Measurements from ENCODE around the gene PITX1.

The PITX1 gene

GRCh38 chr5:135009736-135010501, 24.1 kb downstream of the PITX1 start:
- no peak for DNase-seq
- H3K18ac ChIP-seq (ENCODE audit: low read depth in 1 of 2, low read length in 2 of 2): no peak overlapping the region
- no peak overlapping the region for H2BK5ac ChIP-seq (ENCODE audit: low read depth, low read length, poor library complexity, severe bottlenecking)
- H3K4me1 ChIP-seq (ENCODE audit: control insufficient read depth, insufficient read depth, low read depth, low read length): no peaks in the 10 kb centered on the region
- no peak overlapping the region for H3K4ac ChIP-seq (ENCODE audit: low read depth in 1 of 2, low read length in 2 of 2)
- no peak overlapping the region for H3K4me2 ChIP-seq (ENCODE audit: low read length, poor library complexity, severe bottlenecking)
- H2BK120ac ChIP-seq (ENCODE audit: low read depth, low read length): no peak overlapping the region
- H3K36me3 ChIP-seq (ENCODE audit: control insufficient read depth in 1 of 2, insufficient read depth in 2 of 2, low read depth in 1 of 2, low read length in 2 of 2): no peaks in the 10 kb centered on the region
- H2BK15ac ChIP-seq (ENCODE audit: low read depth, poor library complexity, severe bottlenecking): no peak overlapping the region
- WGBS: 91% methylated on average over 10 of the region's 11 CpGs
- no peak overlapping the region for H3K14ac ChIP-seq (ENCODE audit: low read length in 2 of 2)
- no peak overlapping the region for H3K27ac ChIP-seq (ENCODE audit: low read length, poor library complexity, severe bottlenecking)
- peak overlapping the region in 1 of 2 experiments; percentile 18 for H3K23ac ChIP-seq (ENCODE audit: low read length in 2 of 2)
- peaks cover 1 to 18% of the 10 kb centered on the region in 2 experiments for H3K27me3 ChIP-seq (ENCODE audit: control insufficient read depth in 1 of 2, insufficient read depth in 1 of 2, low read length in 2 of 2)
- no peaks in the 10 kb centered on the region for H3K9me3 ChIP-seq (ENCODE audit: control insufficient read depth, low read length)
- no peak overlapping the region for H2AK5ac ChIP-seq (ENCODE audit: low read length, severe bottlenecking)
- no peak overlapping the region for H2BK12ac ChIP-seq (ENCODE audit: low read length in 2 of 2)
- H2AFZ ChIP-seq (ENCODE audit: low read depth, low read length): no peak overlapping the region
- no peak overlapping the region for H4K91ac ChIP-seq (ENCODE audit: low read length)
- no peak overlapping the region for H4K8ac ChIP-seq (ENCODE audit: low read length)
- no peaks in the 10 kb centered on the region for H3K79me1 ChIP-seq (replicated peaks; ENCODE audit: low read length, poor library complexity, severe bottlenecking)
- no peak overlapping the region for H3K4me3 ChIP-seq (ENCODE audit: insufficient read depth in 1 of 2, low read depth in 1 of 2, low read length in 2 of 2)
- H3K9ac ChIP-seq (ENCODE audit: low read length): no peak overlapping the region

- Histone ChIP-seq H2AFZ (ENCODE audit: low read depth, low read length) (no peak overlapping the region), H3K4me3 (ENCODE audit: insufficient read depth in 1 of 2, low read depth in 1 of 2, low read length in 2 of 2) (no peak overlapping the region), H3K18ac (ENCODE audit: low read depth in 1 of 2, low read length in 2 of 2) (no peak overlapping the region), H3K27me3 (ENCODE audit: control insufficient read depth in 1 of 2, insufficient read depth in 1 of 2, low read length in 2 of 2) (peaks cover 8 to 16% of the 10 kb centered on the region in 2 experiments), H4K8ac (ENCODE audit: low read length) (no peak overlapping the region), H3K27ac (ENCODE audit: low read length, poor library complexity, severe bottlenecking) (no peak overlapping the region), H3K4ac (ENCODE audit: low read depth in 1 of 2, low read length in 2 of 2) (no peak overlapping the region), H3K23ac (ENCODE audit: low read length in 2 of 2) (peak overlapping the region in 1 of 2 experiments; percentile 14), H3K14ac (ENCODE audit: low read length in 2 of 2) (no peak overlapping the region), H3K36me3 (ENCODE audit: control insufficient read depth in 1 of 2, insufficient read depth in 2 of 2, low read depth in 1 of 2, low read length in 2 of 2) (no peaks in the 10 kb centered on the region), H4K91ac (ENCODE audit: low read length) (no peak overlapping the region), H3K9me3 (ENCODE audit: control insufficient read depth, low read length) (no peaks in the 10 kb centered on the region), H3K9ac (ENCODE audit: low read length) (no peak overlapping the region), H2BK12ac (ENCODE audit: low read length in 2 of 2) (no peak overlapping the region), H3K4me1 (ENCODE audit: control insufficient read depth, insufficient read depth, low read depth, low read length) (no peaks in the 10 kb centered on the region), H3K79me1 (replicated peaks; ENCODE audit: low read length, poor library complexity, severe bottlenecking) (no peaks in the 10 kb centered on the region), H3K4me2 (ENCODE audit: low read length, poor library complexity, severe bottlenecking) (no peak overlapping the region), H2AK5ac (ENCODE audit: low read length, severe bottlenecking) (no peak overlapping the region), H2BK5ac (ENCODE audit: low read depth, low read length, poor library complexity, severe bottlenecking) (no peak overlapping the region), H2BK15ac (ENCODE audit: low read depth, poor library complexity, severe bottlenecking) (no peak overlapping the region), H2BK120ac (ENCODE audit: low read depth, low read length) (no peak overlapping the region)
- no peak for DNase-seq
- WGBS: 92% methylated on average over 12 of the region's 13 CpGs
Observed at GRCh38 chr5:135008981-135009735, 24.9 kb downstream of the PITX1 start.

GRCh38 chr5:135008556-135008955, 25.5 kb downstream of the PITX1 start:
- DNase-seq: no peak
- Histone ChIP-seq H3K23ac (ENCODE audit: low read length in 2 of 2) (no peak overlapping the region), H2BK12ac (ENCODE audit: low read length in 2 of 2) (no peak overlapping the region), H3K4me1 (ENCODE audit: control insufficient read depth, insufficient read depth, low read depth, low read length) (no peaks in the 10 kb centered on the region), H3K4me3 (ENCODE audit: insufficient read depth in 1 of 2, low read depth in 1 of 2, low read length in 2 of 2) (no peak overlapping the region), H4K8ac (ENCODE audit: low read length) (no peak overlapping the region), H4K91ac (ENCODE audit: low read length) (no peak overlapping the region), H2BK5ac (ENCODE audit: low read depth, low read length, poor library complexity, severe bottlenecking) (no peak overlapping the region), H2AK5ac (ENCODE audit: low read length, severe bottlenecking) (no peak overlapping the region), H3K9ac (ENCODE audit: low read length) (no peak overlapping the region), H3K27ac (ENCODE audit: low read length, poor library complexity, severe bottlenecking) (no peak overlapping the region), H3K4me2 (ENCODE audit: low read length, poor library complexity, severe bottlenecking) (no peak overlapping the region), H3K4ac (ENCODE audit: low read depth in 1 of 2, low read length in 2 of 2) (no peak overlapping the region), H3K18ac (ENCODE audit: low read depth in 1 of 2, low read length in 2 of 2) (no peak overlapping the region), H3K14ac (ENCODE audit: low read length in 2 of 2) (no peak overlapping the region), H3K36me3 (ENCODE audit: control insufficient read depth in 1 of 2, insufficient read depth in 2 of 2, low read depth in 1 of 2, low read length in 2 of 2) (no peaks in the 10 kb centered on the region), H2AFZ (ENCODE audit: low read depth, low read length) (no peak overlapping the region), H3K9me3 (ENCODE audit: control insufficient read depth, low read length) (no peaks in the 10 kb centered on the region), H3K27me3 (ENCODE audit: control insufficient read depth in 1 of 2, insufficient read depth in 1 of 2, low read length in 2 of 2) (peaks cover 8 to 15% of the 10 kb centered on the region in 2 experiments), H3K79me1 (replicated peaks; ENCODE audit: low read length, poor library complexity, severe bottlenecking) (no peaks in the 10 kb centered on the region), H2BK120ac (ENCODE audit: low read depth, low read length) (no peak overlapping the region), H2BK15ac (ENCODE audit: low read depth, poor library complexity, severe bottlenecking) (no peak overlapping the region)
- WGBS: 91% methylated on average over 8 of the region's 8 CpGs

DNA sequence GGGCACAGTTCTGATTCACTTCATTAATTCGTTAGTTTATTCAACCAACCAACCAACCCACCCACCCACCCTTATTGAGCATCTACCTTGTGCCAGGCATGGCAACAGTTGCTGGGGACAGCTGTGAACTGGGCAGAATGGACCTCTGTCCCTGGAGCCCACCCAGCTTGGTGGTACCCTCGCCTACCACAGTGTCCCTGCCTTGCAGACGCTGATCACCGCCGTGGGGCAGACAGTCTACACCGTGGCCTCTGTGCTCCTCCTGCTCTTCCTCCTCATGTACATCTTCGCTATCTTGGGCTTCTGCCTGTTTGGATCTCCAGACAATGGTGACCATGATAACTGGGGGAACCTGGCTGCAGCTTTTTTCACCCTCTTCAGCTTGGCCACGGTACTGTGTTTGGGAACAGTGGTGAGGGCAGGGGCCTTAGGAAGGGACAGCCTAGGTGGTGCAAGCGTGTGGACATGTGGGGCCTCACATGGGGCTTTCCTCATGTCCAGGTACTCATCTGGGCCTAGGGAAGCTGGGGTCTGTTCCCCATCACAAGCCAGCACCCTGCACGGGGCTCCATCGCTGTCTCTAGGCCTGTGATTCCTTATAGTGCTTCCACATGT, 26.2 kb downstream of the PITX1 start:
- H3K9me3 ChIP-seq (ENCODE audit: control insufficient read depth, low read length): no peaks in the 10 kb centered on the region
- no peak for DNase-seq
- no peaks in the 10 kb centered on the region for H3K4me1 ChIP-seq (ENCODE audit: control insufficient read depth, insufficient read depth, low read depth, low read length)
- H3K79me1 ChIP-seq (replicated peaks; ENCODE audit: low read length, poor library complexity, severe bottlenecking): no peaks in the 10 kb centered on the region
- no peak overlapping the region for H3K4me2 ChIP-seq (ENCODE audit: low read length, poor library complexity, severe bottlenecking)
- H3K18ac ChIP-seq (ENCODE audit: low read depth in 1 of 2, low read length in 2 of 2): no peak overlapping the region
- H3K4ac ChIP-seq (ENCODE audit: low read depth in 1 of 2, low read length in 2 of 2): no peak overlapping the region
- H2BK15ac ChIP-seq (ENCODE audit: low read depth, poor library complexity, severe bottlenecking): no peak overlapping the region
- no peak overlapping the region for H3K9ac ChIP-seq (ENCODE audit: low read length)
- H3K23ac ChIP-seq (ENCODE audit: low read length in 2 of 2): peak overlapping the region in 1 of 2 experiments; percentile 37
- H2BK12ac ChIP-seq (ENCODE audit: low read length in 2 of 2): no peak overlapping the region
- H3K27me3 ChIP-seq (ENCODE audit: control insufficient read depth in 1 of 2, insufficient read depth in 1 of 2, low read length in 2 of 2): peaks cover 8% of the 10 kb centered on the region in 2 experiments
- H4K8ac ChIP-seq (ENCODE audit: low read length): no peak overlapping the region
- H2BK120ac ChIP-seq (ENCODE audit: low read depth, low read length): no peak overlapping the region
- no peak overlapping the region for H3K27ac ChIP-seq (ENCODE audit: low read length, poor library complexity, severe bottlenecking)
- H3K36me3 ChIP-seq (ENCODE audit: control insufficient read depth in 1 of 2, insufficient read depth in 2 of 2, low read depth in 1 of 2, low read length in 2 of 2): no peaks in the 10 kb centered on the region
- H2AK5ac ChIP-seq (ENCODE audit: low read length, severe bottlenecking): no peak overlapping the region
- H3K14ac ChIP-seq (ENCODE audit: low read length in 2 of 2): no peak overlapping the region
- WGBS: 73% methylated on average over 11 of the region's 11 CpGs
- H2AFZ ChIP-seq (ENCODE audit: low read depth, low read length): no peak overlapping the region
- H3K4me3 ChIP-seq (ENCODE audit: insufficient read depth in 1 of 2, low read depth in 1 of 2, low read length in 2 of 2): no peak overlapping the region
- H4K91ac ChIP-seq (ENCODE audit: low read length): no peak overlapping the region
- no peak overlapping the region for H2BK5ac ChIP-seq (ENCODE audit: low read depth, low read length, poor library complexity, severe bottlenecking)
